SK-N-SH (cell line): Measurements from ENCODE around the gene GNAI3.

ENCODE experiments used
- CHD2 ChIP-seq: fragments of 150-350 bp; IDR thresholded peaks from 2 replicates; pipeline ENCODE4 v1.6.1; 2018; ENCODE audit warnings: low read length; ENCODE audit not compliant: partially characterized antibody
- EP300 ChIP-seq, 2 experiments: IDR thresholded peaks; 2 replicates each; pipeline versions ENCODE4 v1.4.0 to v1.6.1; 2012; ENCODE audit warnings: borderline replicate concordance in 1 of 2, low read depth in 1 of 2, low read length in 1 of 2
- FOXM1 ChIP-seq: IDR thresholded peaks from 2 replicates; pipeline ENCODE4 v1.4.0; 2012; ENCODE audit warnings: low read depth, mild to moderate bottlenecking
- GABPA ChIP-seq: IDR thresholded peaks from 2 replicates; pipeline ENCODE4 v1.4.0; 2012; ENCODE audit warnings: low read depth, mild to moderate bottlenecking
- JUND ChIP-seq: IDR thresholded peaks from 2 replicates; pipeline ENCODE4 v1.4.0; 2012
- MAX ChIP-seq: IDR thresholded peaks from 2 replicates; pipeline ENCODE4 v1.4.0; 2012; ENCODE audit warnings: low read depth
- NFIC ChIP-seq: IDR thresholded peaks from 2 replicates; pipeline ENCODE4 v1.4.0; 2012; ENCODE audit warnings: borderline replicate concordance
- POLR2AphosphoS5 ChIP-seq: IDR thresholded peaks from 2 replicates; pipeline ENCODE4 v1.6.1; 2012; ENCODE audit warnings: low read depth, low read length
- TAF1 ChIP-seq: IDR thresholded peaks from 2 replicates; pipeline ENCODE4 v1.6.1; 2012; ENCODE audit warnings: low read depth, mild to moderate bottlenecking, low read length, moderate library complexity, borderline replicate concordance
- TEAD4 ChIP-seq: IDR thresholded peaks from 2 replicates; pipeline ENCODE4 v1.4.0; 2012; ENCODE audit warnings: mild to moderate bottlenecking, borderline replicate concordance; ENCODE audit not compliant: insufficient read depth
- YY1 ChIP-seq: IDR thresholded peaks from 2 replicates; pipeline ENCODE4 v1.4.0; 2012; ENCODE audit warnings: low read depth, mild to moderate bottlenecking
- TF ChIP-seq, protein P1 (sequence below): IDR thresholded peaks from 2 replicates; pipeline ENCODE4 v1.6.1; 2012; ENCODE audit warnings: mild to moderate bottlenecking, low read depth, low read length, moderate library complexity
- TF ChIP-seq, protein P2 (sequence below): fragments of 200-600 bp; sonication (generic); IDR thresholded peaks from 2 replicates; pipeline ENCODE4 v1.6.1; 2017; ENCODE audit warnings: antibody characterized with exemption, mild to moderate bottlenecking, moderate library complexity

- TF ChIP-seq, protein P1, sequence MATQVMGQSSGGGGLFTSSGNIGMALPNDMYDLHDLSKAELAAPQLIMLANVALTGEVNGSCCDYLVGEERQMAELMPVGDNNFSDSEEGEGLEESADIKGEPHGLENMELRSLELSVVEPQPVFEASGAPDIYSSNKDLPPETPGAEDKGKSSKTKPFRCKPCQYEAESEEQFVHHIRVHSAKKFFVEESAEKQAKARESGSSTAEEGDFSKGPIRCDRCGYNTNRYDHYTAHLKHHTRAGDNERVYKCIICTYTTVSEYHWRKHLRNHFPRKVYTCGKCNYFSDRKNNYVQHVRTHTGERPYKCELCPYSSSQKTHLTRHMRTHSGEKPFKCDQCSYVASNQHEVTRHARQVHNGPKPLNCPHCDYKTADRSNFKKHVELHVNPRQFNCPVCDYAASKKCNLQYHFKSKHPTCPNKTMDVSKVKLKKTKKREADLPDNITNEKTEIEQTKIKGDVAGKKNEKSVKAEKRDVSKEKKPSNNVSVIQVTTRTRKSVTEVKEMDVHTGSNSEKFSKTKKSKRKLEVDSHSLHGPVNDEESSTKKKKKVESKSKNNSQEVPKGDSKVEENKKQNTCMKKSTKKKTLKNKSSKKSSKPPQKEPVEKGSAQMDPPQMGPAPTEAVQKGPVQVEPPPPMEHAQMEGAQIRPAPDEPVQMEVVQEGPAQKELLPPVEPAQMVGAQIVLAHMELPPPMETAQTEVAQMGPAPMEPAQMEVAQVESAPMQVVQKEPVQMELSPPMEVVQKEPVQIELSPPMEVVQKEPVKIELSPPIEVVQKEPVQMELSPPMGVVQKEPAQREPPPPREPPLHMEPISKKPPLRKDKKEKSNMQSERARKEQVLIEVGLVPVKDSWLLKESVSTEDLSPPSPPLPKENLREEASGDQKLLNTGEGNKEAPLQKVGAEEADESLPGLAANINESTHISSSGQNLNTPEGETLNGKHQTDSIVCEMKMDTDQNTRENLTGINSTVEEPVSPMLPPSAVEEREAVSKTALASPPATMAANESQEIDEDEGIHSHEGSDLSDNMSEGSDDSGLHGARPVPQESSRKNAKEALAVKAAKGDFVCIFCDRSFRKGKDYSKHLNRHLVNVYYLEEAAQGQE, result no peak
- TF ChIP-seq JUND (no peak), EP300 (IDR thresholded peaks at IDR 0.05; ENCODE audit: borderline replicate concordance in 1 of 2, low read depth in 1 of 2, low read length in 1 of 2) (no peak), YY1 (no peak), MAX (no peak), TEAD4 (no peak), FOXM1 (no peak), NFIC (no peak), GABPA (no peak), TAF1 (no peak), POLR2AphosphoS5 (no peak), CHD2 (no peak)
- TF ChIP-seq, protein P2, sequence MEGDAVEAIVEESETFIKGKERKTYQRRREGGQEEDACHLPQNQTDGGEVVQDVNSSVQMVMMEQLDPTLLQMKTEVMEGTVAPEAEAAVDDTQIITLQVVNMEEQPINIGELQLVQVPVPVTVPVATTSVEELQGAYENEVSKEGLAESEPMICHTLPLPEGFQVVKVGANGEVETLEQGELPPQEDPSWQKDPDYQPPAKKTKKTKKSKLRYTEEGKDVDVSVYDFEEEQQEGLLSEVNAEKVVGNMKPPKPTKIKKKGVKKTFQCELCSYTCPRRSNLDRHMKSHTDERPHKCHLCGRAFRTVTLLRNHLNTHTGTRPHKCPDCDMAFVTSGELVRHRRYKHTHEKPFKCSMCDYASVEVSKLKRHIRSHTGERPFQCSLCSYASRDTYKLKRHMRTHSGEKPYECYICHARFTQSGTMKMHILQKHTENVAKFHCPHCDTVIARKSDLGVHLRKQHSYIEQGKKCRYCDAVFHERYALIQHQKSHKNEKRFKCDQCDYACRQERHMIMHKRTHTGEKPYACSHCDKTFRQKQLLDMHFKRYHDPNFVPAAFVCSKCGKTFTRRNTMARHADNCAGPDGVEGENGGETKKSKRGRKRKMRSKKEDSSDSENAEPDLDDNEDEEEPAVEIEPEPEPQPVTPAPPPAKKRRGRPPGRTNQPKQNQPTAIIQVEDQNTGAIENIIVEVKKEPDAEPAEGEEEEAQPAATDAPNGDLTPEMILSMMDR, result no peak
Measured at GRCh38 chr1:109499081-109499480, 49.3 kb upstream of the GNAI3 start.
